Esophagus (tissue), 2 donors: ENCODE data around the gene FMN2. TPM values are rescaled to one million over a fixed set of nuclear protein-coding genes. Genes with fewer than 3 reads are reported as not detected.
"Not testable (repeated sequence)": the region's sequence is repeated elsewhere in the genome, so short reads cannot be mapped to it uniquely, and the experiment has no call there.

Source experiments
- H3K27ac ChIP-seq, 2 donors: one replicate each; pipeline ENCODE4 v1.5.1; 2013; ENCODE audit warnings: low read depth in 2 of 2, mild to moderate bottlenecking in 2 of 2, inconsistent platforms in 1 of 2, low read length in 1 of 2, moderate library complexity in 1 of 2
- H3K27me3 ChIP-seq, 2 donors: one replicate each; pipeline ENCODE4 v1.6.1; 2013; ENCODE audit warnings: low read length in 2 of 2, control low read depth in 1 of 2, mild to moderate bottlenecking in 1 of 2; ENCODE audit not compliant: insufficient read depth in 2 of 2, control insufficient read depth in 1 of 2
- H3K36me3 ChIP-seq, 2 donors: one replicate each; pipeline ENCODE4 v1.6.1; 2013; ENCODE audit warnings: low read length in 1 of 2; ENCODE audit not compliant: control insufficient read depth in 2 of 2, insufficient read depth in 2 of 2
- H3K4me1 ChIP-seq, 2 donors: one replicate each; pipeline ENCODE4 v1.6.1; 2013; ENCODE audit warnings: low read length in 1 of 2; ENCODE audit not compliant: control insufficient read depth in 2 of 2, insufficient read depth in 2 of 2
- H3K4me3 ChIP-seq, 2 donors: one replicate each; pipeline ENCODE4 v1.5.1; 2013; ENCODE audit warnings: low read length in 2 of 2, mild to moderate bottlenecking in 2 of 2, low read depth in 1 of 2, moderate library complexity in 1 of 2
- H3K9me3 ChIP-seq, 2 donors: one replicate each; pipeline ENCODE4 v1.6.1; 2013; ENCODE audit warnings: mild to moderate bottlenecking in 2 of 2, low read depth in 1 of 2, low read length in 1 of 2, moderate library complexity in 1 of 2; ENCODE audit not compliant: control insufficient read depth in 2 of 2, insufficient read depth in 1 of 2
- WGBS, 2 donors: extraction: QIAGEN DNeasy Blood & Tissue Kit; methylation state at CpG; one replicate each; pipeline ENCODE4 v1.1.7; 2013; 5-methylcytosine and 5-hydroxymethylcytosine counted together
- polyA plus RNA-seq, 2 donors: library from polyadenylated mRNA; stranded (reverse); fragments of 200-250 nt; gene quantifications; one replicate each; pipeline ENCODE4 v1.2.3, GENCODE V29; 2013
- donor health status: healthy with polysubstance abuse.
- donor health status: Bipolar disorder and iron deficiency.

FMN2 gene
- polyA plus RNA-seq, 2 donors: 0.11 to 0.16 TPM

DNA sequence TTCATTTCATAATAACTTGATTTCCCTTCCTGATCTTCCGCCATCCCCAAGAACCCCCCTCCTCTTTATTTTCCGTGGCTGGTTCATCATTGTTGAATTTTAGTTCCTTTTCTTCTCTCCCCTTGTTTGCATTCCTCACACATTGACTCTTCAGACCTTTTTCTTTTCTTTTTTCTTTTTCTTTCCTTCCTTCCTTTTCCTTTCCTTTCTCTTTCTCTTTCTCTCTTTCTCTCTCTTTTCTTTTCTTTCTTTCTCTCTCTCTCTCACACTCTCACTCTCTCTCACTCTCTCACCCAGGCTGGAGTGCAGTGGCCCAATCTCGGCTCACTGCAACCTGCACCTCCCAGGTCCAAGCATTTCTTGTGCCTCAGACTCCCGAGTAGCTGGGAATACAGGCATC, 231.3 kb downstream of the FMN2 start:
- Histone ChIP-seq H3K27ac (no peak overlapping the region), H3K4me3 (no peak overlapping the region), H3K27me3 (no peaks in the 10 kb centered on the region), H3K9me3 (no peaks in the 10 kb centered on the region), H3K36me3 (no peaks in the 10 kb centered on the region), H3K4me1 (no peaks in the 10 kb centered on the region)
- 76 to 77% methylated on average over 4 of the region's 4 CpGs for WGBS, 2 donors

DNA sequence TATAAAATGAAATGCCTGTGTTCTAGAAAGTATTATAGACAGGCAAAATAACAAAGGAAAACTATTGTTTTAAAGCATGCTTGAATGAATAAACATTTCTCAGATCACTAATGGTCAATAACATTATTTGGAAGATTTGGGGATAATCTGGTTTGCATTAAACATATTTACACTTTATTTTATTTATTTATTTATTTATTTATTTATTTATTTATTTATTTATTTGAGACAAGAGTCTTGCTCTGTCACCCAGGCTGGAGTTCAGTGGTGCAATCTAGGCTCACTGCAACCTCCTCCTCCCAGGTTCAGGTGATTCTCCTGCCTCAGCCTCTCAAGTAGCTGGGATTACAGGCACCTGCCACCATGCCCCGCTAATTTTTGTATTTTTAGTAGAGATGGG, 236.7 kb downstream of the FMN2 start:
- not testable (repeated sequence) for H3K9me3 ChIP-seq, H3K27ac ChIP-seq, H3K4me1 ChIP-seq, H3K4me3 ChIP-seq, H3K36me3 ChIP-seq, H3K27me3 ChIP-seq
- WGBS, 2 donors: 82 to 92% methylated on average over 1 of the region's 1 CpG

- Histone ChIP-seq H3K9me3 (no peaks in the 10 kb centered on the region), H3K36me3 (no peaks in the 10 kb centered on the region), H3K4me3 (no peak overlapping the region), H3K4me1 (no peaks in the 10 kb centered on the region), H3K27ac (no peak overlapping the region), H3K27me3 (no peaks in the 10 kb centered on the region)
- 66 to 73% methylated on average over 6 of the region's 6 CpGs for WGBS, 2 donors
Measured at GRCh38 chr1:240329443-240329842, 237.8 kb downstream of the FMN2 start.

GRCh38 chr1:240332672-240333071, 241.0 kb downstream of the FMN2 start:
- Histone ChIP-seq H3K4me1 (no peaks in the 10 kb centered on the region), H3K4me3 (no peak overlapping the region), H3K27me3 (no peaks in the 10 kb centered on the region), H3K36me3 (no peaks in the 10 kb centered on the region), H3K27ac (no peak overlapping the region), H3K9me3 (no peaks in the 10 kb centered on the region)
- WGBS, 2 donors: 26 to 27% methylated on average over 3 of the region's 3 CpGs

DNA sequence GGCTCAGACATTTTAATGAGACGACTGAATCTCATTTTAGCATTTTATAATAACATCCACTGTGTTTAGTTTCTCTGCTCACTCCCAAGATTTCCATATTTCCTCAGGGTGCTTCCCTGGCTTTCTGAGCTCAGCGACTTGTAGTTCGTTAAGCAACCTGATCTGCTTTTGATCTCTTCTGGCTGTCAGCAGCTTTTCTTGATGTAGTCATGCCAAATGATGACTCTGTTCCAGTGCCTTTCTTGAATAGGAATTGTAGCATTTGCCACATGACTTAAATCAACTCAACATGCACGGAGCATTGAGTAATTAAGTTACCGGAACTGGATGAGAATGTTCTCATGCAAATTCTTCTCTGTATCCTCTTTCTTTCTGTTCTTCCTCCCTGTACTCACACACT, 246.1 kb downstream of the FMN2 start:
- Histone ChIP-seq H3K4me3 (no peak overlapping the region), H3K4me1 (no peaks in the 10 kb centered on the region), H3K36me3 (no peaks in the 10 kb centered on the region), H3K27ac (no peak overlapping the region), H3K9me3 (no peaks in the 10 kb centered on the region), H3K27me3 (no peaks in the 10 kb centered on the region)
- 27 to 39% methylated on average over 5 of the region's 5 CpGs for whole genome bisulfite sequencing, 2 donors

- Histone ChIP-seq H3K4me3 (no peak overlapping the region), H3K4me1 (no peaks in the 10 kb centered on the region), H3K36me3 (no peaks in the 10 kb centered on the region), H3K27ac (no peak overlapping the region), H3K27me3 (no peaks in the 10 kb centered on the region), H3K9me3 (no peaks in the 10 kb centered on the region)
- 89 to 92% methylated on average over 9 of the region's 9 CpGs for WGBS, 2 donors
Measured at GRCh38 chr1:240338837-240339236, 247.2 kb downstream of the FMN2 start.

DNA sequence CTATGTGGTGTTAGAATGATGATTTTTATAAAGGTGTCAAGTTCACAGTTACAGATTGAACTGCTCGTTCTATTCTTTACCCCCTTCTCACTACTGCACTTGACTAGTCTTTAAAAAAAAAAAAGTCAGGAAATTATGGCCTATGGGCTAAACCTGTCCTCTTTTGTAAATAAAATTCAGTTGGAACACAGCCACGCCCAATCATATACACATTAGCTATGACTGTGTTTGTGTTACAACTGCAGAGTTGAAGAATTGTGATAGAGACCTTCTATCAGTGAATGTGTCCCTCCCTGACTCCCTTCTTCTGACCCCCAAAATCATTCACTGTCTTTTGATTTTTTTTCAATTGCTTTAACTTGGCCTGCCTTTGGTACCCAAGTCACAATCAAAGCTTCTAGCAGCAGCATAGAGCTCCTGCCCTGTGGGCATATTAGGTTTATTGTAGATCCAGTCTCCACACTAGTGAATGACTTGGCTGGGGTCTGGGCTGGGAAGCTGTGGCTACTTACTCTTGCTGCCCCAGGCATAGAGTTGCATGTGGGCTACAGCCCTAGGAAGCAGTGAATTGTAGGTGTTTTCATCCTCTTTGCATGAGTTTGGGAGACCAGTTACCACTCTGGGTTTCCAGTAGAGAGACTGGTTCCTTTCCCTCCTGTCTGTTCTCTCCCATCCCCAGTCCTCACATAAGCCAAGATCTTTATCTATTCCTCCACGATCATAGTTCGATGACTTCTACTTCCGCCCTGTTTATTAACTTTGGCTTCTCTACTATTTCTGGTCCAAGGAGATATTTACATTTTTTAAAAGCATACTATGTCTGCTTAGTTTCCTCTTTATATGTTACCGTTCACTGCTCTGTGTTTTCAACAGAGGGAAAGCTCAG, 249.9 kb downstream of the FMN2 start:
- no peaks in the 10 kb centered on the region for H3K9me3 ChIP-seq
- H3K27me3 ChIP-seq: no peaks in the 10 kb centered on the region
- no peak overlapping the region for H3K4me3 ChIP-seq
- no peaks in the 10 kb centered on the region for H3K4me1 ChIP-seq
- H3K27ac ChIP-seq: no peak overlapping the region
- WGBS, 2 donors: 63 to 68% methylated on average over 6 of the region's 6 CpGs
- no peaks in the 10 kb centered on the region for H3K36me3 ChIP-seq

DNA sequence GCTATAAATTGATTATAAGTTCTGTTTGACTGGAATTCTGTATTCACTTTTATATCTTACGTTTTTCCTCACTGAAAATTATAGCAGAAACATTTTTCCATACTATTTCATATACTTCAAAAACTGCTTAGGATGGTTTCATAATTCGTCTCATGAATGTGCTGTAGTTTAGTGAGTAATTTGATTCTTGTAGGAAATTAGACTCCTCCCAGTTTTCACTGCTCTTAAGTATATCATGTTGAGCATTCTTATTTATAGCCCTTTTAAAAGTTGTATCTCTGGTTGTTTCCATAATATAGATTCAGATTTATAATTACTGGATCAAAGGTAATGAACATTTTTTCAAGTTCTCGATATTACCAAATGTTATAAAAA, 250.6 kb downstream of the FMN2 start:
- no peaks in the 10 kb centered on the region for H3K9me3 ChIP-seq
- H3K36me3 ChIP-seq: no peaks in the 10 kb centered on the region
- WGBS, 2 donors: 71 to 79% methylated on average over 3 of the region's 3 CpGs
- H3K4me1 ChIP-seq: no peaks in the 10 kb centered on the region
- H3K4me3 ChIP-seq: no peak overlapping the region
- H3K27ac ChIP-seq: no peak overlapping the region
- no peaks in the 10 kb centered on the region for H3K27me3 ChIP-seq

DNA sequence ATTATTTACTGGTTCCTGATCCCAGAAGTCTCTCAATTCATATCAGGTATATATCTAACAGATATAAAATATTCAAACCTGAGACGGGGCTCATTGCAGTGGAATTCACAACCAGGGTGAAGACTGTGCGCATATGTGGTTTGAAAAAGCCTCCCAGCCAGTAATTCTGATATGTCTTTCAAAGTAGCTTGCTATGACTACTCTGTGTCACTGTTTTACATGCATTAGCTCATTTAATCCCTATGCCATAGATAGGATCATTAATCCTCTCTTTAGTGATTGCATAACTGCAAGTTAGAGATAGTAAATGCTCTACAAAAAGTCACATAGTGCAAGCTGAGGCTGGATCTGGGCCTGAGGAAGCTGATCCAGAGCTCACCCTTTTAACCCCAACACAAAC, 251.4 kb downstream of the FMN2 start:
- no peaks in the 10 kb centered on the region for H3K9me3 ChIP-seq
- no peaks in the 10 kb centered on the region for H3K36me3 ChIP-seq
- WGBS, 2 donors: 61 to 70% methylated on average over 2 of the region's 2 CpGs
- H3K27ac ChIP-seq: no peak overlapping the region
- no peak overlapping the region for H3K4me3 ChIP-seq
- no peaks in the 10 kb centered on the region for H3K27me3 ChIP-seq
- no peaks in the 10 kb centered on the region for H3K4me1 ChIP-seq

DNA sequence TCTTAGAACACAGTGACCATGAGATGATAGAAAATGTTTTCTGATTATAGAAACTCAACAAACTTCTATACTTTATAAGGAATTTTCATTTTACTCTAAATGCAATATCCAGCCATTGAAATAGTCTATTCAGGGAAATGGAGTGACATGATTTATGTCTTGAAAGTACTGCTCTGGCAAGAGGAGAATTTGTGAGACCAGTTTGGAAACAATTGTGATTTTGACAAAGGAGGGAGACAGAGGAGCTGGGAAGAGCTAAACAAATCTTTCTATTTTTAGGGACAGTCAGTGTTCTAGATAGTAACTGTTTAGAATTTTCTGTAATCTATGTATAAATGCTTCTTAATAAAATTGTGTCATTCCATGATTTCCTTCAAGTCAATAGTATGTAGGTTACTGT, 252.3 kb downstream of the FMN2 start:
- H3K9me3 ChIP-seq: no peaks in the 10 kb centered on the region
- H3K4me3 ChIP-seq: no peak overlapping the region
- H3K27me3 ChIP-seq: no peaks in the 10 kb centered on the region
- no peak overlapping the region for H3K27ac ChIP-seq
- no peaks in the 10 kb centered on the region for H3K4me1 ChIP-seq
- H3K36me3 ChIP-seq: no peaks in the 10 kb centered on the region
